H1 (cell line): ENCODE data around the gene COG7. TPM values are rescaled to one million over a fixed set of nuclear protein-coding genes. Genes with fewer than 3 reads are reported as not detected.

Experiments used
- CHD1 ChIP-seq: IDR thresholded peaks from 2 replicates; pipeline ENCODE4 v1.6.1; 2012; ENCODE audit warnings: low read depth, low read length, improper control_type of control experiment
- EP300 ChIP-seq, 2 experiments: IDR thresholded peaks; 1 replicate in 1 of 2; 2 replicates in 1 of 2; pipeline ENCODE4 v1.6.1; 2011 to 2012; ENCODE audit warnings: low read depth in 2 of 2, low read length in 2 of 2, mild to moderate bottlenecking in 2 of 2, borderline replicate concordance in 1 of 2, inconsistent platforms in 1 of 2, moderate library complexity in 1 of 2
- SP2 ChIP-seq: IDR thresholded peaks from 2 replicates; pipeline ENCODE4 v1.6.1; 2012; ENCODE audit warnings: mild to moderate bottlenecking, low read length, inconsistent platforms
- TBP ChIP-seq: IDR thresholded peaks from 2 replicates; pipeline ENCODE4 v1.6.1; 2011; ENCODE audit warnings: low read depth, low read length, improper control_type of control experiment
- ZNF274 ChIP-seq: IDR thresholded peaks from 2 replicates; pipeline ENCODE4 v1.7.0; 2012; ENCODE audit warnings: low read length, borderline replicate concordance; ENCODE audit errors: extremely low read depth
- polyA plus RNA-seq, 7 experiments: library from polyadenylated mRNA; depleted of rRNA in 3 of 7; stranded (reverse) in 5 of 7; unstranded in 2 of 7; fragments of >200 nt in 5 of 7; fragments of 200-250 nt in 2 of 7; gene quantifications; 1 replicate in 5 of 7; 2 replicates in 1 of 7; 4 replicates in 1 of 7; pipeline versions ENCODE4 v1.2.1 to v1.2.3, GENCODE V29; 2011 to 2013; ENCODE audit warnings: missing spikeins in 2 of 7, mixed read lengths in 2 of 7
- total RNA-seq: library from RNA; stranded (reverse); fragmentation: NEBNext Ultra II Directional; extraction: Animal tissue kit (Norgen Biotek cat#: 25700); gene quantifications from 2 replicates; pipeline ENCODE4 v1.2.1, GENCODE V29; 2021

Gene COG7
- total and polyA plus RNA-seq, 2 of the 8 experiments (the other 6 are each of a cell fraction or from before 2014, with no cell fraction given): 17.2 to 40.4 TPM

DNA sequence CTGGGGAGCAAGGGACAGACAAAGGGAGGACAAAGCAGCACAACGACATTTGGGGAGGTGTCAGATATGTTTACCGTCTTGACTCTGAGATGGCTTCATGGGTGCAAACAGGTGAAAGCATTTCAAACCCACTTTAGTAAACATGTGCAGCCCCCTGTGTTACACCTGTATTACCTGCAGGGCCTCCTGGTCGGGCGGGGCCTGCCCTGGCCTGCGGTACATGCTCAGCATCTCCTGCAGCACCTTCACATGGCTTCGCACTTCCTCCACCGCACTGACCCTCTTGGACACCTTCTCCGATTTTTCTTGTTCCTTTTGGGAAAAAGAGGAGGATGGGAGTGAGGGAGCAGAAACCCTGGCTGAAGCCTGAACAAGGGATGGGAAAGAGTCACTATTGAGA is 32.9 kb upstream of the COG7 start (continued):
- TF ChIP-seq SP2 (no peak), ZNF274 (no peak), TBP (no peak), EP300 (IDR thresholded peaks at IDR 0.05; ENCODE audit: borderline replicate concordance in 1 of 2, low read depth in 2 of 2, low read length in 2 of 2) (no peak), CHD1 (no peak)
